DND-41 (cell line): ENCODE data around the gene RYR2.

Experiments
- ATAC-seq: fragments of 200-7000 bp; cut with Tn5 transposase; 3 replicates; pipeline ENCODE4 v1.9.1; 2021; ENCODE audit warnings: low read depth; ENCODE audit not compliant: insufficient read depth
- DNase-seq: peaks from one replicate; pipeline ENCODE4 v3.0.0-alpha.2; 2020
- H2AFZ ChIP-seq: 2 replicates; pipeline ENCODE4 v1.6.0; 2012; ENCODE audit warnings: low read depth, low read length
- H3K27ac ChIP-seq: 2 replicates; pipeline ENCODE4 v1.5.1; 2012; ENCODE audit warnings: low read length, inconsistent platforms
- H3K27me3 ChIP-seq: fragments of 200-600 bp; sonication (generic); 2 replicates; pipeline ENCODE4 v1.6.0; 2012; ENCODE audit warnings: low read length, mild to moderate bottlenecking, inconsistent platforms; ENCODE audit not compliant: insufficient read depth, poor library complexity
- H3K36me3 ChIP-seq: 2 replicates; pipeline ENCODE4 v1.5.1; 2012; ENCODE audit warnings: low read length, inconsistent platforms; ENCODE audit not compliant: insufficient read depth
- H3K4me1 ChIP-seq: 2 replicates; pipeline ENCODE4 v1.5.1; 2012; ENCODE audit warnings: mild to moderate bottlenecking, low read length; ENCODE audit not compliant: insufficient read depth
- H3K4me2 ChIP-seq: 2 replicates; pipeline ENCODE4 v1.6.0; 2012; ENCODE audit warnings: mild to moderate bottlenecking, moderate library complexity, low read length, inconsistent platforms; ENCODE audit not compliant: insufficient read depth
- H3K4me3 ChIP-seq, 2 experiments: fragments of 200-600 bp in 1 of 2; shearing (Covaris generic) in 1 of 2; 2 replicates each; pipeline ENCODE4 v1.5.1; 2012 to 2016; ENCODE audit warnings: inconsistent platforms in 2 of 2, low read length in 2 of 2, mild to moderate bottlenecking in 2 of 2, low read depth in 1 of 2, moderate library complexity in 1 of 2
- H3K79me2 ChIP-seq: 2 replicates; pipeline ENCODE4 v1.6.0; 2012; ENCODE audit warnings: low read length, inconsistent platforms; ENCODE audit not compliant: insufficient read depth
- H3K9ac ChIP-seq: 2 replicates; pipeline ENCODE4 v1.6.0; 2012; ENCODE audit warnings: low read depth, mild to moderate bottlenecking, inconsistent platforms, low read length, moderate library complexity
- H3K9me3 ChIP-seq: 2 replicates; pipeline ENCODE4 v1.5.1; 2012; ENCODE audit warnings: low read length, moderate library complexity, mild to moderate bottlenecking, inconsistent platforms; ENCODE audit not compliant: insufficient read depth, severe bottlenecking
- H4K20me1 ChIP-seq: 2 replicates; pipeline ENCODE4 v1.6.0; 2012; ENCODE audit warnings: low read length; ENCODE audit not compliant: insufficient read depth
- CTCF ChIP-seq: IDR thresholded peaks from 2 replicates; pipeline ENCODE4 v1.5.1; 2012; ENCODE audit warnings: borderline replicate concordance, low read length, moderate library complexity, mild to moderate bottlenecking; ENCODE audit not compliant: poor library complexity, severe bottlenecking; ENCODE audit errors: extremely low read depth
- EZH2 ChIP-seq: IDR thresholded peaks from 3 replicates; pipeline ENCODE4 v1.6.1; 2012; ENCODE audit warnings: borderline replicate concordance, low read depth, mild to moderate bottlenecking, moderate library complexity, low read length, inconsistent platforms; ENCODE audit not compliant: severe bottlenecking

RYR2 gene

DNA sequence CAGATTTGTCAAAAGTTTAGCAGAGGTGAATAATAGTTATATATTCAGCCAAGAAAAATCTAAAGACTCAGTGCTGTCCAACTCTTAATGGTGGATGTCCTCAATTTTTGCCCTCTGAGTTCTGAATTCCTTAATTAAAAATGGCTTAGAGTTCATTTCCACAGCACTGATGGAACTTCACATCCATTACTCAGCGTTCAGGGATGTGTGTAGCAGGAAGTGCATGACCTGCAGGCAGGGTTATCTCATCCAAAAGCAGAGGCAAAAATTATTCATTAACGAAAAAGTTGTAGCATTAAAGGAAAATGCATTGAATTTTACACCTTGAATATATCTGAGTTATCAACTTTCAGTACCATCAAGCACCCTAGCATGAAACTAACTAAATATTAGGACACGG lies 752.1 kb downstream of the RYR2 start:
- H3K36me3 ChIP-seq = no peaks in the 10 kb centered on the region
- no peak for ATAC-seq
- H2AFZ ChIP-seq = no peak overlapping the region
- no peaks in the 10 kb centered on the region for H3K79me2 ChIP-seq
- no peak for DNase-seq
- H3K9me3 ChIP-seq = no peaks in the 10 kb centered on the region
- H3K27me3 ChIP-seq = no peaks in the 10 kb centered on the region
- H3K9ac ChIP-seq = no peak overlapping the region
- H4K20me1 ChIP-seq = no peaks in the 10 kb centered on the region
- no peaks in the 10 kb centered on the region for H3K4me1 ChIP-seq
- TF ChIP-seq EZH2 (no peak), CTCF (no peak)
- H3K4me2 ChIP-seq = no peak overlapping the region
- no peak overlapping the region for H3K27ac ChIP-seq
- H3K4me3 ChIP-seq = no peak overlapping the region

DNA sequence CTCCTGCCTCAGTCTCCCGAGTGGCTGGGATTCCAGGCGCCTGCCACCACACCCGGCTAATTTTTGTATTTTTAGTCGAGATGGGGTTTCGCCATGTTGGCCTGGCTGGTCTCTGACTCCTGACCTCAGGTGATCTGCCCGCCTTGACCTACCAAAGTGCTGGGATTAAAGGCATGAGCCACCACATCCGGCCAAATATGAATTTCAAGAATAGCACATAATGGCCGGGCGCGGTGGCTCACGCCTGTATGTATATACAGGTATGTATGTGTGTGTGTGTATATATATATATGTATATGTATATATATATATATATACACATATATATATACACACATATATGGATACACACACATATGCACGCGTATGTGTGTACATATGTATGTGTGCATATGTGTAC lies 753.6 kb downstream of the RYR2 start:
- no peaks in the 10 kb centered on the region for H3K9me3 ChIP-seq
- no peak overlapping the region for H3K9ac ChIP-seq
- no peak overlapping the region for H3K4me3 ChIP-seq
- DNase-seq (no peak), ATAC-seq (no peak)
- no peak overlapping the region for H3K4me2 ChIP-seq
- H3K27ac ChIP-seq = no peak overlapping the region
- H2AFZ ChIP-seq = no peak overlapping the region
- H3K27me3 ChIP-seq = no peaks in the 10 kb centered on the region
- no peaks in the 10 kb centered on the region for H3K36me3 ChIP-seq
- peaks cover 2% of the 10 kb centered on the region; the same call in 1 of the 2 replicates for H3K4me1 ChIP-seq
- H4K20me1 ChIP-seq = no peaks in the 10 kb centered on the region
- H3K79me2 ChIP-seq = no peaks in the 10 kb centered on the region
- TF ChIP-seq EZH2 = no peak
- no peak for TF ChIP-seq CTCF

- H3K4me3 ChIP-seq = no peak overlapping the region
- DNase-seq = peak; percentile 79
- H3K36me3 ChIP-seq = no peaks in the 10 kb centered on the region
- ATAC-seq = peak; percentile 100
- H3K4me2 ChIP-seq = no peak overlapping the region
- H3K9me3 ChIP-seq = no peaks in the 10 kb centered on the region
- H3K9ac ChIP-seq = no peak overlapping the region
- no peak overlapping the region for H3K27ac ChIP-seq
- no peaks in the 10 kb centered on the region for H4K20me1 ChIP-seq
- TF ChIP-seq CTCF = peak; percentile 59
- no peak for TF ChIP-seq EZH2
- peaks cover 2% of the 10 kb centered on the region; the same call in 1 of the 2 replicates for H3K4me1 ChIP-seq
- no peak overlapping the region for H2AFZ ChIP-seq
- H3K79me2 ChIP-seq = no peaks in the 10 kb centered on the region
- H3K27me3 ChIP-seq = no peaks in the 10 kb centered on the region
Observed at GRCh38 chr1:237799762-237800474, 757.9 kb downstream of the RYR2 start.

- no peak for TF ChIP-seq CTCF
- no peak overlapping the region for H3K27ac ChIP-seq
- ATAC-seq = no peak
Observed at GRCh38 chr1:237804516-237804915, 762.5 kb downstream of the RYR2 start.

More at GRCh38 chr1:237804516-237804915, 762.5 kb downstream of the RYR2 start:
- Histone ChIP-seq H3K4me2 (no peak overlapping the region), H3K36me3 (no peaks in the 10 kb centered on the region), H3K9ac (no peak overlapping the region), H4K20me1 (no peaks in the 10 kb centered on the region), H3K4me3 (no peak overlapping the region), H2AFZ (no peak overlapping the region), H3K9me3 (no peaks in the 10 kb centered on the region), H3K27me3 (no peaks in the 10 kb centered on the region), H3K79me2 (no peaks in the 10 kb centered on the region), H3K4me1 (peaks cover 2% of the 10 kb centered on the region; the same call in 1 of the 2 replicates)
- no peak for DNase-seq
